ENCODE measurements around the gene ZNF556.

Gene ZNF556

DNA sequence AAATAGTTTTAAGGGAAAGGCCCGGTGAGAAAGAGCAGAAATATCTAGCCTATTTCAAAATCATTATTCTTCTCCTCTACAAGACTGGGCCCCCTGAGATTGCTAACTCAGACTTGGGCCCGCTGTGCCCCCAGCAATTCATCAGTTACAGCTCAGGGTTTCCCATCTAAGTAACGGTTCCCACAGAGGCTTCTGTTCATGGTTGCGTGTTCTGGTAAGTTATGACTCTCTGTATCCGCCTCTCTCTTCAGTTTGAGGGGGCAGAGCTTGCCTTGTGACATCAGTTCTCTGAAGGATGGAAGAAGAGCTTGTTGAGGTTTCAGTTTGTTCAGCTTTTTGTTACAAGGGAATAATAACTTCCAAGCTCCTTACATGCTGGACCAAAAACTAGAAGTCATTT is 45.2 kb downstream of the ZNF556 start (continued):
- TF ChIP-seq CSRNP3 (CRISPR knock-in tag; IDR thresholded peaks at IDR 0.05): no peak
- TF ChIP-seq TCF4 (CRISPR knock-in tag; IDR thresholded peaks at IDR 0.05; ENCODE audit: borderline replicate concordance): no peak
- no peak for TF ChIP-seq BACH2 (CRISPR knock-in tag; IDR thresholded peaks at IDR 0.05; ENCODE audit: borderline replicate concordance)
- TF ChIP-seq ISL1 (CRISPR knock-in tag; IDR thresholded peaks at IDR 0.05): no peak

GRCh38 chr19:2917275-2918184 is 50.4 kb downstream of the ZNF556 start:
- no peak for ATAC-seq
- no peak for TF ChIP-seq OSR1 (CRISPR knock-in tag; IDR thresholded peaks at IDR 0.05)
- no peak for TF ChIP-seq ARNTL (CRISPR knock-in tag; IDR thresholded peaks at IDR 0.05; ENCODE audit: borderline replicate concordance, low read depth)
- no peak for TF ChIP-seq RARB (CRISPR knock-in tag; IDR thresholded peaks at IDR 0.05)
- TF ChIP-seq, protein P1, sequence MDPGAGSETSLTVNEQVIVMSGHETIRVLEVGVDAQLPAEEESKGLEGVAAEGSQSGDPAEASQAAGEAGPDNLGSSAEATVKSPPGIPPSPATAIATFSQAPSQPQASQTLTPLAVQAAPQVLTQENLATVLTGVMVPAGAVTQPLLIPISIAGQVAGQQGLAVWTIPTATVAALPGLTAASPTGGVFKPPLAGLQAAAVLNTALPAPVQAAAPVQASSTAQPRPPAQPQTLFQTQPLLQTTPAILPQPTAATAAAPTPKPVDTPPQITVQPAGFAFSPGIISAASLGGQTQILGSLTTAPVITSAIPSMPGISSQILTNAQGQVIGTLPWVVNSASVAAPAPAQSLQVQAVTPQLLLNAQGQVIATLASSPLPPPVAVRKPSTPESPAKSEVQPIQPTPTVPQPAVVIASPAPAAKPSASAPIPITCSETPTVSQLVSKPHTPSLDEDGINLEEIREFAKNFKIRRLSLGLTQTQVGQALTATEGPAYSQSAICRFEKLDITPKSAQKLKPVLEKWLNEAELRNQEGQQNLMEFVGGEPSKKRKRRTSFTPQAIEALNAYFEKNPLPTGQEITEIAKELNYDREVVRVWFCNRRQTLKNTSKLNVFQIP (CRISPR knock-in tag; IDR thresholded peaks at IDR 0.05; ENCODE audit: borderline replicate concordance, low read depth): no peak
- TF ChIP-seq ZNF70 (CRISPR knock-in tag; IDR thresholded peaks at IDR 0.05): no peak

GRCh38 chr19:2922987-2923386 is 55.9 kb downstream of the ZNF556 start:
- no peak for ATAC-seq
- TF ChIP-seq ZNF565 (CRISPR knock-in tag; conservative IDR thresholded peaks at IDR 0.05; ENCODE audit: low read depth): no peak
- TF ChIP-seq PPARA (CRISPR knock-in tag; IDR thresholded peaks at IDR 0.05; ENCODE audit: borderline replicate concordance): no peak
- TF ChIP-seq, protein P1 (CRISPR knock-in tag; IDR thresholded peaks at IDR 0.05; ENCODE audit: borderline replicate concordance, low read depth): no peak
- TF ChIP-seq SNAI2 (CRISPR knock-in tag; IDR thresholded peaks at IDR 0.05): no peak
- no peak for TF ChIP-seq ARNTL (CRISPR knock-in tag; IDR thresholded peaks at IDR 0.05; ENCODE audit: borderline replicate concordance, low read depth)
- no peak for TF ChIP-seq CSDC2 (CRISPR knock-in tag; IDR thresholded peaks at IDR 0.05)
- no peak for TF ChIP-seq ZFP30 (CRISPR knock-in tag; IDR thresholded peaks at IDR 0.05)
- no peak for TF ChIP-seq ZNF70 (CRISPR knock-in tag; IDR thresholded peaks at IDR 0.05)
- TF ChIP-seq ZFP3 (CRISPR knock-in tag; IDR thresholded peaks at IDR 0.05): no peak

DNA sequence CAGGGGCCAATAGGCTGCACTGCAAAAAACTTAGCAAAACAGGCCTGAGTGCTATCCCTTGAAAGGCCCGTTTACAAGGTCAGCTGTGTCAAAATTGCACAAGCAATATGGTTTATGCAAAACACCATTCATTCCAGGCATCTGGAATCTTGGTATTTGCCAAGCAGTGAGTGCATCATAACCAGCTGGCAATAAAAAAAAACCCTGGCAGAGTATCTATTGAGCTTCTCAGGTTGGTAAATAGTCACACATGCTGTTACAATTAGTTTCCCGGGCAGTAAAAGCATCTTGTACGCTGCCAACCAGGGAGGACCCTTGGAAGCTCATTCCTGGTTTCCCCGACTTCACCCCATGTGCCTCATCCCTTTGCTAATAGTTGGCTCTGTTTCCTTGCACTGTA is 56.4 kb downstream of the ZNF556 start:
- ATAC-seq: peak; percentile 45
- TF ChIP-seq OSR1 (CRISPR knock-in tag; IDR thresholded peaks at IDR 0.05) (no peak), ZC3H10 (CRISPR knock-in tag; IDR thresholded peaks at IDR 0.05) (no peak), TCF4 (CRISPR knock-in tag; IDR thresholded peaks at IDR 0.05; ENCODE audit: borderline replicate concordance) (no peak), ZNF70 (CRISPR knock-in tag; IDR thresholded peaks at IDR 0.05) (no peak), ZNF8 (CRISPR knock-in tag; IDR thresholded peaks at IDR 0.05) (no peak), ZFP30 (CRISPR knock-in tag; IDR thresholded peaks at IDR 0.05) (no peak), ISL1 (CRISPR knock-in tag; IDR thresholded peaks at IDR 0.05) (no peak), CSDC2 (CRISPR knock-in tag; IDR thresholded peaks at IDR 0.05) (no peak), CREB5 (CRISPR knock-in tag; IDR thresholded peaks at IDR 0.05; ENCODE audit: low read depth) (no peak), ZNF565 (CRISPR knock-in tag; conservative IDR thresholded peaks at IDR 0.05; ENCODE audit: low read depth) (no peak), BACH2 (CRISPR knock-in tag; IDR thresholded peaks at IDR 0.05; ENCODE audit: borderline replicate concordance) (no peak), SNAI2 (CRISPR knock-in tag; IDR thresholded peaks at IDR 0.05) (no peak), ESRRG (CRISPR knock-in tag; IDR thresholded peaks at IDR 0.05) (no peak), RARB (CRISPR knock-in tag; IDR thresholded peaks at IDR 0.05) (no peak), ZFP3 (CRISPR knock-in tag; IDR thresholded peaks at IDR 0.05) (no peak), ARNTL (CRISPR knock-in tag; IDR thresholded peaks at IDR 0.05; ENCODE audit: borderline replicate concordance, low read depth) (no peak), GLIS3 (CRISPR knock-in tag; IDR thresholded peaks at IDR 0.05) (no peak)
- TF ChIP-seq, protein P1 (CRISPR knock-in tag; IDR thresholded peaks at IDR 0.05; ENCODE audit: borderline replicate concordance, low read depth): no peak
- TF ChIP-seq, protein P2, sequence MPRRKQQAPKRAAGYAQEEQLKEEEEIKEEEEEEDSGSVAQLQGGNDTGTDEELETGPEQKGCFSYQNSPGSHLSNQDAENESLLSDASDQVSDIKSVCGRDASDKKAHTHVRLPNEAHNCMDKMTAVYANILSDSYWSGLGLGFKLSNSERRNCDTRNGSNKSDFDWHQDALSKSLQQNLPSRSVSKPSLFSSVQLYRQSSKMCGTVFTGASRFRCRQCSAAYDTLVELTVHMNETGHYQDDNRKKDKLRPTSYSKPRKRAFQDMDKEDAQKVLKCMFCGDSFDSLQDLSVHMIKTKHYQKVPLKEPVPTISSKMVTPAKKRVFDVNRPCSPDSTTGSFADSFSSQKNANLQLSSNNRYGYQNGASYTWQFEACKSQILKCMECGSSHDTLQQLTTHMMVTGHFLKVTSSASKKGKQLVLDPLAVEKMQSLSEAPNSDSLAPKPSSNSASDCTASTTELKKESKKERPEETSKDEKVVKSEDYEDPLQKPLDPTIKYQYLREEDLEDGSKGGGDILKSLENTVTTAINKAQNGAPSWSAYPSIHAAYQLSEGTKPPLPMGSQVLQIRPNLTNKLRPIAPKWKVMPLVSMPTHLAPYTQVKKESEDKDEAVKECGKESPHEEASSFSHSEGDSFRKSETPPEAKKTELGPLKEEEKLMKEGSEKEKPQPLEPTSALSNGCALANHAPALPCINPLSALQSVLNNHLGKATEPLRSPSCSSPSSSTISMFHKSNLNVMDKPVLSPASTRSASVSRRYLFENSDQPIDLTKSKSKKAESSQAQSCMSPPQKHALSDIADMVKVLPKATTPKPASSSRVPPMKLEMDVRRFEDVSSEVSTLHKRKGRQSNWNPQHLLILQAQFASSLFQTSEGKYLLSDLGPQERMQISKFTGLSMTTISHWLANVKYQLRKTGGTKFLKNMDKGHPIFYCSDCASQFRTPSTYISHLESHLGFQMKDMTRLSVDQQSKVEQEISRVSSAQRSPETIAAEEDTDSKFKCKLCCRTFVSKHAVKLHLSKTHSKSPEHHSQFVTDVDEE (CRISPR knock-in tag; IDR thresholded peaks at IDR 0.05): no peak
